ENCODE data around the gene TOM1L2.

- TF ChIP-seq CTCF (IDR thresholded peaks at IDR 0.05) (no peak), SIN3A (IDR thresholded peaks at IDR 0.05; ENCODE audit: borderline replicate concordance, insufficient read depth, low read depth, low read length) (no peak)
Observed at GRCh38 chr17:17853811-17854447, 118.3 kb downstream of the TOM1L2 start.

All from Panc1 (cell line).